Measurements from ENCODE around the gene MARK3. TPM values are rescaled to one million over a fixed set of nuclear protein-coding genes. Genes with fewer than 3 reads are reported as not detected.

MARK3 gene
- total and polyA plus RNA-seq, 10 of the 15 experiments (the other 5 are each of a cell fraction or from before 2014, with no cell fraction given): 10.7 to 75.1 (median 41.4) TPM

- H3K9me3 ChIP-seq (replicated peaks; ENCODE audit: control insufficient read depth, insufficient read depth, low read length): no peaks in the 10 kb centered on the region
- H4K20me1 ChIP-seq (ENCODE audit: control insufficient read depth, insufficient read depth): no peaks in the 10 kb centered on the region
- 73% methylated on average over 18 of the region's 18 CpGs for WGBS (ENCODE audit: insufficient coverage, insufficient replicate concordance, low lambda C conversion rate, missing lambda C conversion rate)
- SMC1A ChIA-PET (ENCODE audit: uncharacterized antibody, unreplicated experiment): interaction anchor here (1.5 kb wide), 1 partner anchor 34 kb away, joined by 4 read pairs; no protein-coding TSS in a partner anchor
- RAD21 ChIA-PET (ENCODE audit: unreplicated experiment): interaction anchor here (0.6 to 1.5 kb wide), 3 partner anchors 30 to 155 kb away, joined by 3 to 5 read pairs (median 4); partner anchors contain the start of gene CKB
- no peaks in the 10 kb centered on the region for H3K4me1 ChIP-seq (ENCODE audit: control insufficient read depth, insufficient read depth, low read length)
- H3K27me3 ChIP-seq (replicated peaks in 1 of 2; ENCODE audit: control insufficient read depth in 2 of 2, insufficient read depth in 2 of 2, low read length in 1 of 2): no peaks in the 10 kb centered on the region
- in situ Hi-C loops (cut with MboI) (no loop called here), intact Hi-C loops (cut with micrococcal nuclease; ENCODE audit: unreplicated experiment) (no loop called here)
- H3K27ac ChIP-seq (ENCODE audit: control insufficient read depth, insufficient read depth): no peak overlapping the region
- H2AFZ ChIP-seq (ENCODE audit: control insufficient read depth, low read depth, low read length): no peak overlapping the region
- ATAC-seq (no peak), FAIRE-seq (no peak), DNase-seq (ENCODE audit: low read depth, low spot score) (no peak)
- CTCF ChIA-PET: interaction anchor here (1.3 kb wide), 1 partner anchor 21 kb away, joined by 4 read pairs; no protein-coding TSS in a partner anchor
- no peaks in the 10 kb centered on the region for H3K36me3 ChIP-seq (ENCODE audit: control insufficient read depth in 2 of 2, insufficient read depth in 2 of 2, low read length in 1 of 2)
- BruUV-seq (replicated peaks): no TSS peak
- no peaks in the 10 kb centered on the region for H3K79me2 ChIP-seq (ENCODE audit: control insufficient read depth, insufficient read depth, low read length)
- no peak overlapping the region for H3K4me3 ChIP-seq
- POLR2A ChIA-PET: no interaction called here
- H3K9ac ChIP-seq (ENCODE audit: control insufficient read depth, insufficient read depth, low read length): no peak overlapping the region
- TF ChIP-seq FOXM1 (IDR thresholded peaks at IDR 0.05; ENCODE audit: low read depth, low read length) (no peak), MEF2B (IDR thresholded peaks at IDR 0.05; ENCODE audit: partially characterized antibody, poor library complexity, severe bottlenecking) (no peak), MYC (IDR thresholded peaks at IDR 0.05; ENCODE audit: insufficient read depth, insufficient read length, insufficient replicate concordance, low read length, severe bottlenecking) (no peak), ELK1 (IDR thresholded peaks at IDR 0.05; ENCODE audit: low read depth, low read length) (no peak), ZNF384 (IDR thresholded peaks at IDR 0.05; ENCODE audit: borderline replicate concordance, low read depth, low read length) (no peak)
- no peak overlapping the region for H3K4me2 ChIP-seq (ENCODE audit: control insufficient read depth, insufficient read depth)
Observed at GRCh38 chr14:103552011-103552845, 167.0 kb downstream of the MARK3 start.

Data from GM12878 (cell line).